GM10248 (cell line): Measurements from ENCODE around the gene SLC9A5.

Source experiments
- CTCF ChIA-PET: fragments of 300-600 bp; sonication (Branson Sonifier 250); formaldehyde crosslinking; extraction: SDS; loops from one replicate; lab custom pipeline; 2021; ENCODE audit warnings: antibody characterized with exemption; lab: Yijun Ruan, JAX
- POLR2A ChIA-PET: fragments of 350-650 bp; sonication (Branson Sonifier 250); formaldehyde crosslinking; extraction: SDS; loops from one replicate; lab custom pipeline; 2020; ENCODE audit warnings: antibody characterized with exemption; lab: Yijun Ruan, JAX
- DNase-seq: peaks from one replicate; pipeline ENCODE4 v3.0.0; 2012; ENCODE audit errors: extremely low spot score
- TF ChIP-seq, protein P1 (sequence below): IDR thresholded peaks from 2 replicates; pipeline ENCODE4 v1.5.1; 2012; ENCODE audit warnings: mild to moderate bottlenecking, low read depth; ENCODE audit errors: extremely low read depth, missing control alignments, control extremely low read depth

SLC9A5 gene

GRCh38 chr16:67256701-67257230 is 8.0 kb downstream of the SLC9A5 start:
- ChIA-PET POLR2A (interaction anchor here (0.5 kb wide), 1 partner anchor 864 kb away, joined by 3 read pairs; no protein-coding TSS in a partner anchor), CTCF (interaction anchor here (1.0 to 1.3 kb wide), 2 partner anchors 143 to 186 kb away, joined by 3 to 4 read pairs; no protein-coding TSS in a partner anchor)
- TF ChIP-seq, protein P1, sequence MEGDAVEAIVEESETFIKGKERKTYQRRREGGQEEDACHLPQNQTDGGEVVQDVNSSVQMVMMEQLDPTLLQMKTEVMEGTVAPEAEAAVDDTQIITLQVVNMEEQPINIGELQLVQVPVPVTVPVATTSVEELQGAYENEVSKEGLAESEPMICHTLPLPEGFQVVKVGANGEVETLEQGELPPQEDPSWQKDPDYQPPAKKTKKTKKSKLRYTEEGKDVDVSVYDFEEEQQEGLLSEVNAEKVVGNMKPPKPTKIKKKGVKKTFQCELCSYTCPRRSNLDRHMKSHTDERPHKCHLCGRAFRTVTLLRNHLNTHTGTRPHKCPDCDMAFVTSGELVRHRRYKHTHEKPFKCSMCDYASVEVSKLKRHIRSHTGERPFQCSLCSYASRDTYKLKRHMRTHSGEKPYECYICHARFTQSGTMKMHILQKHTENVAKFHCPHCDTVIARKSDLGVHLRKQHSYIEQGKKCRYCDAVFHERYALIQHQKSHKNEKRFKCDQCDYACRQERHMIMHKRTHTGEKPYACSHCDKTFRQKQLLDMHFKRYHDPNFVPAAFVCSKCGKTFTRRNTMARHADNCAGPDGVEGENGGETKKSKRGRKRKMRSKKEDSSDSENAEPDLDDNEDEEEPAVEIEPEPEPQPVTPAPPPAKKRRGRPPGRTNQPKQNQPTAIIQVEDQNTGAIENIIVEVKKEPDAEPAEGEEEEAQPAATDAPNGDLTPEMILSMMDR, result no peak
- no peak for DNase-seq

- DNase-seq, result no peak
- POLR2A ChIA-PET, result interaction anchor here (1.2 kb wide), 1 partner anchor 10 kb away, joined by 4 read pairs; the partner anchor contains the start of gene FHOD1
- CTCF ChIA-PET, result interaction anchor here (1.0 to 1.3 kb wide), 5 partner anchors 13 to 185 kb away, joined by 3 to 5 read pairs (median 3); no protein-coding TSS in a partner anchor
- TF ChIP-seq, protein P1, result no peak
Measured at GRCh38 chr16:67257486-67258160, 8.8 kb downstream of the SLC9A5 start.

DNA sequence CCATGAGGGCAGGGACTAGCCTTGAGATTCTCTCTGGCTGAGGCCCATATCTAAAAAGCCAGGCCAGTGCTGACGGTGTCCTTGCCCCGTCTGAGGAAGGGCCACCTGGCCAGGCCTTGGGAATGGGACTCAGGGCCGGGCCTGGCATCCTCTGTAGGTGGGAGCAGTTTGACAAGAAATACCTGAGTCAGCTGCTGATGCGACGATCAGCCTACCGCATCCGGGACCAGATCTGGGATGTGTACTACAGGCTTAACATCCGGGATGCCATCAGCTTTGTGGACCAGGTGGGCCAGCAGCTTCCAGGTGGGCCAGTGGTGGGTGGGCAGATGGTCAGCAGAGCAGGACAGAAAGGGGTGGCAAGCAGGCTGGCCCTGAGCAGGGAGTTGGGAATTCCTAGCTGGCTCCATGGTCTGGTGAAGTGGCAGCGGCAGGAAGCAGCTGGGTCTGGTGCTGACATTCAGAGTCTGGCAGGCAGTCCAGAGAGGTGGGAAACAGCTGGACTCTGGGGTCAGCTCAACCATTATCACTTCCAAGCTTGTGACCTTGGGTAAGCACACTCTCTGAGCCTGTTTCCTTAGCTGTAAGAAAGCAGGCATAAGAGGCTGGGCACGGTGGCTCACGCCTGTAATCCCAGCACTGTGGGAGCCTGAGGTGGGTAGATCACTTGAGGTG is 9.5 kb downstream of the SLC9A5 start:
- TF ChIP-seq, protein P1, result no peak
- no peak for DNase-seq
- POLR2A ChIA-PET, result interaction anchor here (0.6 to 1.2 kb wide), 2 partner anchors 11 to 503 kb away, joined by 3 to 4 read pairs; partner anchors contain the start of gene FHOD1
- CTCF ChIA-PET, result interaction anchor here (1.1 to 1.3 kb wide), 5 partner anchors 10 to 184 kb away, joined by 3 to 5 read pairs (median 3); partner anchors contain the start of gene SLC9A5

- CTCF ChIA-PET, result interaction anchor here (1.0 to 3.2 kb wide), 18 partner anchors 9 to 261 kb away, joined by 3 to 29 read pairs (median 7); partner anchors contain the start of genes KCTD19 and LRRC36
- TF ChIP-seq, protein P1, result no peak
- POLR2A ChIA-PET, result no interaction called here
- no peak for DNase-seq
Measured at GRCh38 chr16:67259705-67260104, 10.9 kb downstream of the SLC9A5 start.

- ChIA-PET CTCF (interaction anchor here (0.6 to 3.2 kb wide), 47 partner anchors 8 to 301 kb away, joined by 3 to 29 read pairs (median 4); partner anchors contain the start of genes ATP6V0D1, FHOD1, KCTD19 and LRRC36), POLR2A (no interaction called here)
- TF ChIP-seq, protein P1, result peak; percentile 71
- DNase-seq, result peak; percentile 74
Measured at GRCh38 chr16:67260426-67261063, 11.8 kb downstream of the SLC9A5 start.
